ENCODE data around the gene PSENEN.

PSENEN gene

DNA sequence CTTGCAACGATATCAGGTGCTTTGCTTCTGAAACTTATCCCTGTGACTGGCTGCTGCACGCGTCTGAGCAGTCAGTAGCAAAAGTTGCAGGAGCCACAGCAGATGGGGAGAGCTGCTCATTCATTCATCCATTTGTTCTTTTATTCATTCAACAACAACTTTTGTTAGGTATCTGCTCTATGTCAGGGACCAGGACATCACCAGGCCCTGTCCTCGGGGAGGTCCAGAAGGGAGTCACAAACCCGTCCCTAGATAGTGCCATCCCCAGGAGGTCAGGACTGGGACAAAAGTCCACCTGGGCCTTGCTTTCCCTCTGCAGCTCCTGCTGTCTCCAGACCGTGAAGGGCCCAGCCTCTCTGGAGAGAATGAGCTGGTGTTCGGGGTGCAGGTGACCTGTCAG is 32.5 kb downstream of the PSENEN start:
- Histone ChIP-seq H3K9me3 (ENCODE audit: insufficient read depth, low read depth, low read length) (no peaks in the 10 kb centered on the region), H3K36me3 (ENCODE audit: insufficient read depth, low read length) (peaks cover 22% of the 10 kb centered on the region; the same call in 1 of the 2 replicates), H3K4me2 (ENCODE audit: low read depth, low read length, poor library complexity, severe bottlenecking) (peak overlapping the region; percentile 95), H3K9ac (ENCODE audit: low read depth, low read length, poor library complexity, severe bottlenecking) (peak overlapping the region; percentile 85), H3K9me2 (replicated peaks; ENCODE audit: low read depth, low read length) (no peaks in the 10 kb centered on the region), H4K20me1 (ENCODE audit: insufficient read depth, low read length, poor library complexity, severe bottlenecking) (peaks cover 11% of the 10 kb centered on the region), H2AFZ (ENCODE audit: low read length) (no peak overlapping the region), H3K27me3 (ENCODE audit: insufficient read depth, low read length, poor library complexity, severe bottlenecking) (no peaks in the 10 kb centered on the region), H3K79me2 (ENCODE audit: insufficient read depth, low read length) (peaks cover 39% of the 10 kb centered on the region), H3K4me3 (ENCODE audit: low read length, poor library complexity, severe bottlenecking) (peak overlapping the region; percentile 96), H3K4me1 (ENCODE audit: insufficient read depth, low read length, poor library complexity, severe bottlenecking) (peaks cover 28% of the 10 kb centered on the region), H3F3A (ENCODE audit: low read depth) (no peaks in the 10 kb centered on the region)
- TF ChIP-seq, protein P1, sequence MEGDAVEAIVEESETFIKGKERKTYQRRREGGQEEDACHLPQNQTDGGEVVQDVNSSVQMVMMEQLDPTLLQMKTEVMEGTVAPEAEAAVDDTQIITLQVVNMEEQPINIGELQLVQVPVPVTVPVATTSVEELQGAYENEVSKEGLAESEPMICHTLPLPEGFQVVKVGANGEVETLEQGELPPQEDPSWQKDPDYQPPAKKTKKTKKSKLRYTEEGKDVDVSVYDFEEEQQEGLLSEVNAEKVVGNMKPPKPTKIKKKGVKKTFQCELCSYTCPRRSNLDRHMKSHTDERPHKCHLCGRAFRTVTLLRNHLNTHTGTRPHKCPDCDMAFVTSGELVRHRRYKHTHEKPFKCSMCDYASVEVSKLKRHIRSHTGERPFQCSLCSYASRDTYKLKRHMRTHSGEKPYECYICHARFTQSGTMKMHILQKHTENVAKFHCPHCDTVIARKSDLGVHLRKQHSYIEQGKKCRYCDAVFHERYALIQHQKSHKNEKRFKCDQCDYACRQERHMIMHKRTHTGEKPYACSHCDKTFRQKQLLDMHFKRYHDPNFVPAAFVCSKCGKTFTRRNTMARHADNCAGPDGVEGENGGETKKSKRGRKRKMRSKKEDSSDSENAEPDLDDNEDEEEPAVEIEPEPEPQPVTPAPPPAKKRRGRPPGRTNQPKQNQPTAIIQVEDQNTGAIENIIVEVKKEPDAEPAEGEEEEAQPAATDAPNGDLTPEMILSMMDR (conservative IDR thresholded peaks at IDR 0.05; ENCODE audit: low read length) = no peak
- TF ChIP-seq EZH2phosphoT487 (IDR thresholded peaks at IDR 0.05; ENCODE audit: borderline replicate concordance) = no peak

DNA sequence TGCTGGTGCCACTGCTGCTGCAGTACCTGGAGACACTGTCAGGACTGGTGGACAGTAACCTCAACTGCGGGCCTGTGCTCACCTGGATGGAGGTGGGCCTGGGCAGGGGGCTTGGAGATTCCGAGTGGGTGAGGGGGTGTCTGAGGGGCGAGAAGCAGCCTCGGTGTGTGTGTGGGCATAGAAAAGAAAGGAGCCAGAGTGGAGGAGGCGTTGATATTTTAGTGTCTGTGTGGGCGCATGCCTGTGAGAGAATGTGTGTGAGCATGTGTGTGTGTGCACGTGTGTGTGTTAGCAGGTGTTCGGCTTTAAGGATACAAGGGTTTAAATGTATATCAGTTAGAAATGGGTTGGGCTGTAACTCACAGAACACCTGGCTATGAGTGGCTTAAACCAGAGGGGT is 33.6 kb downstream of the PSENEN start:
- H3K36me3 ChIP-seq (ENCODE audit: insufficient read depth, low read length) = peaks cover 22% of the 10 kb centered on the region; the same call in 1 of the 2 replicates
- H3K9ac ChIP-seq (ENCODE audit: low read depth, low read length, poor library complexity, severe bottlenecking) = peak overlapping the region; percentile 4
- H4K20me1 ChIP-seq (ENCODE audit: insufficient read depth, low read length, poor library complexity, severe bottlenecking) = peaks cover 11% of the 10 kb centered on the region
- H3K4me1 ChIP-seq (ENCODE audit: insufficient read depth, low read length, poor library complexity, severe bottlenecking) = peaks cover 28% of the 10 kb centered on the region
- peak overlapping the region; percentile 95 for H3K4me2 ChIP-seq (ENCODE audit: low read depth, low read length, poor library complexity, severe bottlenecking)
- H3K27me3 ChIP-seq (ENCODE audit: insufficient read depth, low read length, poor library complexity, severe bottlenecking) = no peaks in the 10 kb centered on the region
- H3K4me3 ChIP-seq (ENCODE audit: low read length, poor library complexity, severe bottlenecking) = no peak overlapping the region
- H3K9me2 ChIP-seq (replicated peaks; ENCODE audit: low read depth, low read length) = no peaks in the 10 kb centered on the region
- TF ChIP-seq EZH2phosphoT487 (IDR thresholded peaks at IDR 0.05; ENCODE audit: borderline replicate concordance) = no peak
- TF ChIP-seq, protein P1 (conservative IDR thresholded peaks at IDR 0.05; ENCODE audit: low read length) = no peak
- no peaks in the 10 kb centered on the region for H3K9me3 ChIP-seq (ENCODE audit: insufficient read depth, low read depth, low read length)
- no peaks in the 10 kb centered on the region for H3F3A ChIP-seq (ENCODE audit: low read depth)
- peaks cover 39% of the 10 kb centered on the region for H3K79me2 ChIP-seq (ENCODE audit: insufficient read depth, low read length)
- no peak overlapping the region for H2AFZ ChIP-seq (ENCODE audit: low read length)

DNA sequence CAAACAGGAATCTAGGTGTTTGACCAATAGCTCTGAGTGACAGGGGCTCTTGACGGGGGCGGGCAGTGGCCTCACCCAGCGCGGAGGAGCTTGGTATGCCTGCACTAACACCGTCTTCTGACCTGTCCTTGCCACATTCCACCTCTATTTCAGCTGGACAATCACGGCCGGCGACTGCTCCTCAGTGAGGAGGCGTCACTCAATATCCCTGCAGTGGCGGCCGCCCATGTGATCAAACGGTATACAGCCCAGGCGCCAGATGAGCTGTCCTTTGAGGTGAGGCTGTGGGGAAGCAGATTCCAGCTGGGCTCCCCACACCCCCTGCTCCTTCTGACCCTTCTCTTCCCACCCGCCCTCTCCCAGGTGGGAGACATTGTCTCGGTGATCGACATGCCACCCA is 34.6 kb downstream of the PSENEN start:
- H3K9me2 ChIP-seq (replicated peaks; ENCODE audit: low read depth, low read length) = no peaks in the 10 kb centered on the region
- H3K4me1 ChIP-seq (ENCODE audit: insufficient read depth, low read length, poor library complexity, severe bottlenecking) = peaks cover 23% of the 10 kb centered on the region

More for the DNA sequence above, 34.6 kb downstream of the PSENEN start:
- TF ChIP-seq EZH2phosphoT487 (IDR thresholded peaks at IDR 0.05; ENCODE audit: borderline replicate concordance) = no peak
- TF ChIP-seq, protein P1 (conservative IDR thresholded peaks at IDR 0.05; ENCODE audit: low read length) = no peak
- Histone ChIP-seq H3K4me2 (ENCODE audit: low read depth, low read length, poor library complexity, severe bottlenecking) (no peak overlapping the region), H4K20me1 (ENCODE audit: insufficient read depth, low read length, poor library complexity, severe bottlenecking) (peaks cover 11% of the 10 kb centered on the region), H3K9me3 (ENCODE audit: insufficient read depth, low read depth, low read length) (no peaks in the 10 kb centered on the region), H3K79me2 (ENCODE audit: insufficient read depth, low read length) (peaks cover 39% of the 10 kb centered on the region), H2AFZ (ENCODE audit: low read length) (no peak overlapping the region), H3K36me3 (ENCODE audit: insufficient read depth, low read length) (peaks cover 22% of the 10 kb centered on the region; the same call in 1 of the 2 replicates), H3K9ac (ENCODE audit: low read depth, low read length, poor library complexity, severe bottlenecking) (no peak overlapping the region), H3F3A (ENCODE audit: low read depth) (no peaks in the 10 kb centered on the region), H3K27me3 (ENCODE audit: insufficient read depth, low read length, poor library complexity, severe bottlenecking) (no peaks in the 10 kb centered on the region), H3K4me3 (ENCODE audit: low read length, poor library complexity, severe bottlenecking) (no peak overlapping the region)

All from Loucy (cell line).